ENCODE measurements around the gene TIPRL.
A peak's percentile ranks its signal among the peaks of the same experiment; 100 is the strongest.

TIPRL gene

DNA sequence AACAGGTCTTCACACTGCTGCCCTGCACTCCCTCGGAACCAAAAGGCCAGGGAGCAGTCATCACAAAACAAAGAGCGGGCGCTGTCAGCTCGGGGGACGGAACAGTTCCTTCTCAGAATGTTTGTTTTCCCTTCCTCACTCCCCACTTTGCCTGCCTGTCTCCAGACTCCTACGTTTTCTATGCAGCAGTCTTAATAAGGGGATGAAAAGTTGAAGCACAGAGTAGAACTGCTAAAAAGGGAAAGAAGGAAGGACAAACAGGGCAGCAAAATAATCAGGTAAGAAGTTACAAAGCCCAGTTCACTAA is 41.3 kb upstream of the TIPRL start:
- H3K4me3 ChIP-seq, result peak overlapping the region; percentile 34 to 80 (median 76); a peak in 17 of 20 replicates
- H3K9me3 ChIP-seq (replicated peaks in 1 of 11), result no peaks in the 10 kb centered on the region
- H3K9ac ChIP-seq, result peak overlapping the region in 6 of 11 experiments; percentile 15 to 50 (median 32); a peak in 3 of 22 replicates
- H3K27me3 ChIP-seq, result peaks cover 46 to 65% (median 56%) of the 10 kb centered on the region in 11 experiments
- H3K27ac ChIP-seq, result no peak overlapping the region
- peak overlapping the region; percentile 70 to 100 (median 90) for H3K4me2 ChIP-seq
- peaks cover 0 to 14% (median 10%) of the 10 kb centered on the region in 10 experiments; a peak in 14 of 20 replicates for H3K4me1 ChIP-seq
- H3K36me3 ChIP-seq, result no peaks in the 10 kb centered on the region
- peaks cover 0 to 15% (median 0%) of the 10 kb centered on the region in 11 experiments; a peak in 5 of 22 replicates for H4K20me1 ChIP-seq
- no peak for TF ChIP-seq Cebpa-rat (IDR thresholded peaks at IDR 0.05)

DNA sequence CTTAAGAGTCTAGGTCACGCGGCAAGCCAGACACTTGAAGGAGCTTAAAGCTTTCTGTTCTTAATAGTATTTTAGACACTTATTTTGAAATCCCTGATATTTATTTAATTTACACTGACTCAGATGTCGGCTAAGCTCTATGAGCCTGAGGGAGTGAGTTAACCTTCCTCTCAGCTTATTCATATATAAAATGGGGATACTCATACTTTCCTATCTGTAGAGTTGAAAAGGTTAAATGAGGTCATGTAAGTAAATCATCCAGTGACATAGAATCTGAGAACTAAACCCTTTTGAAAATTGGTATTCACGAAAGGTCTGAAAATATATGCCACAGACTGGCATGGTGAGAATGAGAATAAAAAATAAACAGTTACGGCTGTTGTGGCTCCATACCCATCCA is 40.6 kb upstream of the TIPRL start:
- H3K4me1 ChIP-seq, result peaks cover 0 to 14% (median 10%) of the 10 kb centered on the region in 10 experiments; a peak in 14 of 20 replicates
- H3K4me3 ChIP-seq, result no peak overlapping the region
- no peaks in the 10 kb centered on the region for H3K9me3 ChIP-seq (replicated peaks in 1 of 11)
- no peak overlapping the region for H3K27ac ChIP-seq
- H3K36me3 ChIP-seq, result no peaks in the 10 kb centered on the region
- no peak overlapping the region for H3K9ac ChIP-seq
- H3K4me2 ChIP-seq, result no peak overlapping the region
- peaks cover 0 to 15% (median 0%) of the 10 kb centered on the region in 11 experiments; a peak in 5 of 22 replicates for H4K20me1 ChIP-seq
- no peak for TF ChIP-seq Cebpa-rat (IDR thresholded peaks at IDR 0.05)
- H3K27me3 ChIP-seq, result peaks cover 46 to 65% (median 56%) of the 10 kb centered on the region in 11 experiments

DNA sequence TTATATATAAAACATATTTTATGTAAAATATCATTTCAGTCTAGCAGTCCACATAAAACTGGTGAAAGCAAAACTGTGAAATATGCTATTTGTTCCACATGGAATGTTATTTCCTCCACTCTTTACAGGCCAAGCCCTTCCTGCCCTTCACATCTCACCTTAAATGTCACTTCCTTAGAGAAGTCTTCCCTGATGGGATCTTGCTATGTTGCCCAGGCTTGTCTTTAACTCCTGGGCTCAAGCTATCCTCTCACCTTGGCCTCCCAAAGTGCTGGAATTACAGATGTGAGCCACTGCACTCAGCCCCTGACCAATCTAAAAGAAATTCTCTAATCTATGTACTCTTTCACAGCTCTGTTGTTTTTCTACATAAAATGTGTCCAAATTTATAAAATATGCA is 39.7 kb upstream of the TIPRL start:
- peaks cover 0 to 15% (median 0%) of the 10 kb centered on the region in 11 experiments; a peak in 5 of 22 replicates for H4K20me1 ChIP-seq
- no peak overlapping the region for H3K9ac ChIP-seq
- TF ChIP-seq Cebpa-rat (IDR thresholded peaks at IDR 0.05), result no peak

DNA sequence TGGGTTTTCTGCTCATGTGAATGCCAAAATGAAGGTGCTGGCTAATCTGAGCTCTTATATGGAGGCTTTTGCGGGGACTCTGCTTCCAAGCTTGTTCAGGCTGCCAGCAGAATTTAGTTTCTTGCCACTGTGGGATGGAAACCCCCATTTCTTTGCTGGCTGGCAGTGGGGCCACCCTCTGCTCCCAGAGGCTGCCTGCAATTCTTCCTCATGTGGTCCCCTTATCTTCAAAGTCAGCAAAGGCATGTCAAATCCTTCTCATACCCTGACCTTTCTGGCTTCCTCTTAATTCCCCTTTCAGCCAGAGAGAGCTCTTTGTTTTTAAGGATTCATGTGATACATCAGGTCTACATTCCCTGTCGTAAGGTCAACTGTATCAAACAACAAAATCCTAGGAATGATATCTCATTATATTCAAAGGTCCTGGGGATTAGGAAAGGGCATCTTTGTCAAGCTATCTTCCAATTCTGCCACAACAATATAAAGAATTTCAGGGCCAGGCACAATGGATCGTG is 36.8 kb upstream of the TIPRL start:
- TF ChIP-seq Cebpa-rat (IDR thresholded peaks at IDR 0.05), result no peak
- peaks cover 0 to 21% (median 12%) of the 10 kb centered on the region in 10 experiments; a peak in 17 of 20 replicates for H3K4me1 ChIP-seq
- no peaks in the 10 kb centered on the region for H3K36me3 ChIP-seq
- H4K20me1 ChIP-seq, result no peaks in the 10 kb centered on the region
- peaks cover 16 to 27% (median 22%) of the 10 kb centered on the region in 11 experiments for H3K27me3 ChIP-seq
- H3K9ac ChIP-seq, result no peak overlapping the region
- H3K4me3 ChIP-seq, result no peak overlapping the region
- no peak overlapping the region for H3K27ac ChIP-seq
- no peak overlapping the region for H3K4me2 ChIP-seq
- H3K9me3 ChIP-seq (replicated peaks in 1 of 11), result no peaks in the 10 kb centered on the region

More for the DNA sequence above, 39.7 kb upstream of the TIPRL start:
- Histone ChIP-seq H3K27ac (no peak overlapping the region), H3K9me3 (replicated peaks in 1 of 11) (no peaks in the 10 kb centered on the region), H3K4me3 (no peak overlapping the region), H3K36me3 (no peaks in the 10 kb centered on the region), H3K4me1 (peaks cover 0 to 14% (median 10%) of the 10 kb centered on the region in 10 experiments; a peak in 14 of 20 replicates), H3K4me2 (no peak overlapping the region), H3K27me3 (peaks cover 43 to 56% (median 50%) of the 10 kb centered on the region in 11 experiments)

DNA sequence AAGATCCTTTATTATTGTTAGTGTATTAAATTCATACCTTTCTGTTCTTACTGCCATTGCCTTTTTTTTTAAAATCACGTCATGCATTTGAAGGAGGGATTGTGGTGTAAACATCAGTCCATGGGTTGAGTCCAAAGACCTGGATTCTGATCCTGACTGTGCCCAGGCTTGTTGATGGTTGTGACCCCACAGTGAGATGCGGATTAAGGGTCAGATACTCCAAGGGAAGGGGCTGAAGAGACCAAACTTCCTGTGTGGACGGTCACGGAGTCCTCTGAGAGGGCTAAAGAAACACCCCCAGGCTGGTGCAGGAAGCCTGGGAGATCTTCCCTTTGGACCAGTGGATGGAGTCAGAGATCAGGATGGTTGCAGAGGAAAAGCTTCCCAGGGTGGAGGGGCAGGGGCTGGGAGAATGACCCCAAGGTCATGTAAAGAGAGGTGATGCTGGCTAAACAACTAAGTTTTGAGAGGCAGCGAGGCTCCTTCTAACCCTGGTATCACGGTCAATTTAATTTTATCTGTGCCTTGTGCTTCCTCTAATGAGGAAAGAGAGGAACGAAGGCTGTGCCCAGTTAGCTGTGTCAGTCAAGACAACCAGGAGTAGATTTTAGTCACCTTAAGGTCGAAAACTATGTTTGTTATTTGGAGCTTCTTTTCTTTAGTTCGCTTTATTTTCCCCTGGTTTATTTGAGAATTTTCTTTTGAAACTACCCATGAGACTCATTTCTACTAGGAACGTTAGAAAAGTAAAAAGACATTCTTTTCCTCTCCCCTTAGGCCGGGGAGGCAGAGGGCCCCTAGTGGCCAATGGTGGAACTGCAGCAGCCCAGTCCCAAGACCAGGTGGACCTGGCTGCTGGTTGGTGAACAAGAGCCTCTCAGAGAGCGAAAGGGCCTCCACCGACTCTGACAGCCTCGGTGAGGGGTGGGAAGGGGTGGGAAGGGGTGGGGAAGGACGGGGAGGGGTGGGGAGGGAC is 33.3 kb upstream of the TIPRL start:
- Histone ChIP-seq H3K9me3 (replicated peaks in 1 of 11) (no peaks in the 10 kb centered on the region), H4K20me1 (no peaks in the 10 kb centered on the region), H3K27ac (peak overlapping the region in 4 of 11 experiments; percentile 11 to 46 (median 39); a peak in 6 of 22 replicates), H3K4me2 (peak overlapping the region in 7 of 11 experiments; percentile 5 to 86 (median 67); a peak in 12 of 22 replicates), H3K9ac (peak overlapping the region in 2 of 11 experiments; percentile 34 to 44; a peak in 3 of 22 replicates), H3K4me3 (peak overlapping the region in 1 of 10 experiments; percentile 24; a peak in 2 of 20 replicates), H3K36me3 (no peaks in the 10 kb centered on the region), H3K4me1 (peaks cover 0 to 41% (median 17%) of the 10 kb centered on the region in 10 experiments; a peak in 15 of 20 replicates), H3K27me3 (no peaks in the 10 kb centered on the region)
- no peak for TF ChIP-seq Cebpa-rat (IDR thresholded peaks at IDR 0.05)

DNA sequence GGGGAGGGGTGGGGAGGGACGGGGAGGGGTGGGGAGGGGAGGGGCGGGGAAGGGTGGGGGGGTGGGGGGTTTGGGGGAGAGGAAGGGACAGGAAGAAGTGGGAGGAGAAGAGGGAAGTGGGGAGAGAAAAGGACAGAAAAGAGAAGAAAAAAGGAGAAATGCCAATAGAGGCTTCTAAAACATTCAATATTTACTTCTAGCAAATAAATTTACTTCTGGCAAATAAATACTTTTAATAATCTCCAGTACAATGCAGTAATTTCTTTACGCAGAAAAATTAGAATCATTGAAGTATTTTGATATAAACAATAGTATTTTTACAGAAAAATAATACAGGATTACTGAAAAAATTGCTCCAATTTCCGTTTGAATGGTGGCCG is 32.6 kb upstream of the TIPRL start:
- H3K4me3 ChIP-seq, result no peak overlapping the region
- H3K9ac ChIP-seq, result no peak overlapping the region
- H3K27ac ChIP-seq, result peak overlapping the region in 3 of 11 experiments; percentile 3 to 49 (median 43); a peak in 4 of 22 replicates
- TF ChIP-seq Cebpa-rat (IDR thresholded peaks at IDR 0.05), result no peak
- peaks cover 0 to 41% (median 17%) of the 10 kb centered on the region in 10 experiments; a peak in 15 of 20 replicates for H3K4me1 ChIP-seq
- peak overlapping the region in 8 of 11 experiments; percentile 34 to 74 (median 59); a peak in 13 of 22 replicates for H3K4me2 ChIP-seq
- no peaks in the 10 kb centered on the region for H3K27me3 ChIP-seq
- no peaks in the 10 kb centered on the region for H3K9me3 ChIP-seq (replicated peaks in 1 of 11)
- no peaks in the 10 kb centered on the region for H4K20me1 ChIP-seq
- no peaks in the 10 kb centered on the region for H3K36me3 ChIP-seq

DNA sequence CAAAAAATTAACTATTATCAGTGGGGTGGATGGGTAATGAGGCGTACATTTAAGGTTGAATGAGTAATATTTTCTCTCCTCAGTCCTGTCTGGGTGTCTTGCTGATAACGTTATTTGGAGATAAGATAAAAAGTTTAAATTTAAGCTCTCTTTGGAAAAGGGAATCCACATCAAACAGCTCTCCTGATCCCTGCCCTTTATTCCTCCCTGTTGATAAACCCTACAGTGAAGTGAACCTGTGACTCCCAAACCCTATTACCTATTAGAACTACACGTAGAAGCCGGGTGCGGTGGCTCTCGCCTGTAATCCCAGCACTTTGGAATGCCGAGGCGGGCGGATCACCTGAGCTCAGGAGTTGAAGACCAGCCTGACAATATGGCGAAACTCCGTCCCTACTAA is 32.1 kb upstream of the TIPRL start:
- no peaks in the 10 kb centered on the region for H3K36me3 ChIP-seq
- H3K27ac ChIP-seq, result peak overlapping the region in 4 of 11 experiments; percentile 3 to 49 (median 32); a peak in 4 of 22 replicates
- peak overlapping the region in 9 of 11 experiments; percentile 21 to 74 (median 58); a peak in 15 of 22 replicates for H3K4me2 ChIP-seq
- no peak for TF ChIP-seq Cebpa-rat (IDR thresholded peaks at IDR 0.05)
- no peaks in the 10 kb centered on the region for H3K27me3 ChIP-seq
- H3K9ac ChIP-seq, result no peak overlapping the region
- peaks cover 0 to 41% (median 17%) of the 10 kb centered on the region in 10 experiments; a peak in 15 of 20 replicates for H3K4me1 ChIP-seq
- H4K20me1 ChIP-seq, result no peaks in the 10 kb centered on the region
- no peaks in the 10 kb centered on the region for H3K9me3 ChIP-seq (replicated peaks in 1 of 11)
- no peak overlapping the region for H3K4me3 ChIP-seq

DNA sequence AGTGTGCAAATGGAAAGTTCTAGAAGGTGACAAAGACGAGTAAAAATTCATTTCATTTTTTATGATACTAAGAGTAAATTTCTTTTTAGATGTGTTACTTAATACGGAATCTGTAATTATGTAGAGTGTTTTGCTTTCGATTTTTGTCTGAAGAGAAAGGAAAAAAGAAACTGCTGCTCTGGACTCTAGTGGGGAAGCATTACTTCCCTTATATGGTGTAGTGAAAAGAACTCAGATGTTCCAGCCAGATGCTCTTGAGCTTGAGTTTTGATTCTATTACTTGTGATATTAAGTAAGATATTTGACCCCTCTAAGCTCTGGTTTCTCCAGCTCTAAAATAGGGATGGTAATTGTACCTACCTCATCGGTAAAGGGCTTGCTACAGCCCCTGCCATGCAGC is 29.8 kb upstream of the TIPRL start:
- H3K27me3 ChIP-seq, result no peaks in the 10 kb centered on the region
- no peaks in the 10 kb centered on the region for H3K36me3 ChIP-seq
- peaks cover 0 to 38% (median 17%) of the 10 kb centered on the region in 10 experiments; a peak in 15 of 20 replicates for H3K4me1 ChIP-seq
- no peaks in the 10 kb centered on the region for H4K20me1 ChIP-seq
- no peak overlapping the region for H3K9ac ChIP-seq
- H3K27ac ChIP-seq, result no peak overlapping the region
- peak overlapping the region in 2 of 11 experiments; percentile 20 to 50; a peak in 2 of 22 replicates for H3K4me2 ChIP-seq
- no peak for TF ChIP-seq Cebpa-rat (IDR thresholded peaks at IDR 0.05)
- peaks cover 0 to 5% (median under 1%) of the 10 kb centered on the region in 11 experiments; a peak in 7 of 22 replicates for H3K9me3 ChIP-seq (replicated peaks in 1 of 11)
- H3K4me3 ChIP-seq, result no peak overlapping the region

DNA sequence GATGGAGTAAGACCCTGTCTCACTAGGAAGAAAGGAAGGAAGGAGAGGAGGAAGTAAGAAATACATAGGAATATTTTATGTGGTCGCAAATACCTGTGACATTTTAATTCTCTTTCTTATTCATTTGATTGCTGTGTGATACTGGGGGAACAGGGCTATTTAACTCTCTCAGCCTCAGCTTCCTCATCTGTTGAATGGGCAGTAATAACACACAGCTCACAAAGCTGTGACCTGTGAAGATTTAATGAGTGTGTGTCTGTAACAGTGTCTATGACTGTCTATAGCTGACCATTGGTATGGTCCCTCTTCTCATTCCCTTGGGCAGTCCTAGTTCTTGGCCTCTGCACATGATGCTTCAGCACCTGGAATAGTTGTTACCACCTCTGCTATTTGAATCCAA is 28.5 kb upstream of the TIPRL start:
- Histone ChIP-seq H3K4me1 (peaks cover 0 to 40% (median 15%) of the 10 kb centered on the region in 10 experiments; a peak in 15 of 20 replicates), H3K27me3 (no peaks in the 10 kb centered on the region), H3K27ac (no peak overlapping the region), H3K9me3 (replicated peaks in 1 of 11) (peaks cover 2 to 18% (median 12%) of the 10 kb centered on the region in 11 experiments; a peak in 15 of 22 replicates), H3K4me2 (no peak overlapping the region), H3K9ac (no peak overlapping the region), H3K36me3 (no peaks in the 10 kb centered on the region), H4K20me1 (no peaks in the 10 kb centered on the region), H3K4me3 (no peak overlapping the region)
- no peak for TF ChIP-seq Cebpa-rat (IDR thresholded peaks at IDR 0.05)

Measured in BLaER1 treated with 17β-estradiol and CSF1 and Interleukin-3, amounts not matched to agents 10 nM and 100 nM (cell line).